ENCODE measurements around the gene HMCN2.
A peak's percentile ranks its signal among the peaks of the same experiment; 100 is the strongest.

HMCN2 gene

DNA sequence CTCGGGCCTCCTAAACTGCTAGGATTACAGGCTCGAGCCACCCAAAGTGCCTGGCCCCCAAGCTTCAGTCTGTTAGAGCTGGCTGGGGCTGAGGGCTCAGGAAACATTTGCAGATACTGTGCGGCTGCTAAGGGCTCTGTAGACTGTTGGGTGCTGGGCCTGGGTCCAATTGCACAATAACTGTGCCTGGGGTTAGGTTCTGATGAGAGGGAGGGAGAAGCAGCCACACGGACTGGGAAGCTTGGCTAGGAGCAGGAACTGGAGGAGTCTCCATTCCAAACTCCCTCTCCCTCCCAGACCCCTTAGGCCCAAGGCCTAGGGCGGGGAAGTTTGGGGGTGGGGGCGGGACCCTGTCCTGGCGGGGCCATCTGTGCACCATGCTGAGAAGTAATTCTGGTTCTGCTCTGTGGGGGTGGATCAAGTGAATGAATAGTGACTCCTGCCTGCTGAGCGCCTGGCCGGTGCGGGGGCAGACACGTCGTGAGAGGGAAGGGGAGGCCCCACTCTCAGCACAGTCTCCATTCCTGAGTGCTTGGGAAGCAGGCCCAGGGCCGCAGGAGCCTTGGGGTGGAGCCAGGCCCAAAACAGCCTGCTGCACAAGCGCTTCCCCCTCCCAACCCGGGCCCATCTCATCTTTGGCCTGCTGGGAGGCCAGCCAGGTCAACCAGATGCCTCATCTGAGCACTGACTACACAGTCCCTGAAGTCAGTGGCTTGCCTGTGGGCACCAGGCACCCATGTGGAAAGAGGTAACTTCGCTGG is 180.7 kb downstream of the HMCN2 start:
- peak; percentile 98 for DNase-seq (ENCODE audit: low read depth)
- H3K4me3 ChIP-seq (ENCODE audit: low read length): peak overlapping the region; percentile 83
- TF ChIP-seq, protein P1, sequence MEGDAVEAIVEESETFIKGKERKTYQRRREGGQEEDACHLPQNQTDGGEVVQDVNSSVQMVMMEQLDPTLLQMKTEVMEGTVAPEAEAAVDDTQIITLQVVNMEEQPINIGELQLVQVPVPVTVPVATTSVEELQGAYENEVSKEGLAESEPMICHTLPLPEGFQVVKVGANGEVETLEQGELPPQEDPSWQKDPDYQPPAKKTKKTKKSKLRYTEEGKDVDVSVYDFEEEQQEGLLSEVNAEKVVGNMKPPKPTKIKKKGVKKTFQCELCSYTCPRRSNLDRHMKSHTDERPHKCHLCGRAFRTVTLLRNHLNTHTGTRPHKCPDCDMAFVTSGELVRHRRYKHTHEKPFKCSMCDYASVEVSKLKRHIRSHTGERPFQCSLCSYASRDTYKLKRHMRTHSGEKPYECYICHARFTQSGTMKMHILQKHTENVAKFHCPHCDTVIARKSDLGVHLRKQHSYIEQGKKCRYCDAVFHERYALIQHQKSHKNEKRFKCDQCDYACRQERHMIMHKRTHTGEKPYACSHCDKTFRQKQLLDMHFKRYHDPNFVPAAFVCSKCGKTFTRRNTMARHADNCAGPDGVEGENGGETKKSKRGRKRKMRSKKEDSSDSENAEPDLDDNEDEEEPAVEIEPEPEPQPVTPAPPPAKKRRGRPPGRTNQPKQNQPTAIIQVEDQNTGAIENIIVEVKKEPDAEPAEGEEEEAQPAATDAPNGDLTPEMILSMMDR (conservative IDR thresholded peaks at IDR 0.05; ENCODE audit: low read length): no peak

DNA sequence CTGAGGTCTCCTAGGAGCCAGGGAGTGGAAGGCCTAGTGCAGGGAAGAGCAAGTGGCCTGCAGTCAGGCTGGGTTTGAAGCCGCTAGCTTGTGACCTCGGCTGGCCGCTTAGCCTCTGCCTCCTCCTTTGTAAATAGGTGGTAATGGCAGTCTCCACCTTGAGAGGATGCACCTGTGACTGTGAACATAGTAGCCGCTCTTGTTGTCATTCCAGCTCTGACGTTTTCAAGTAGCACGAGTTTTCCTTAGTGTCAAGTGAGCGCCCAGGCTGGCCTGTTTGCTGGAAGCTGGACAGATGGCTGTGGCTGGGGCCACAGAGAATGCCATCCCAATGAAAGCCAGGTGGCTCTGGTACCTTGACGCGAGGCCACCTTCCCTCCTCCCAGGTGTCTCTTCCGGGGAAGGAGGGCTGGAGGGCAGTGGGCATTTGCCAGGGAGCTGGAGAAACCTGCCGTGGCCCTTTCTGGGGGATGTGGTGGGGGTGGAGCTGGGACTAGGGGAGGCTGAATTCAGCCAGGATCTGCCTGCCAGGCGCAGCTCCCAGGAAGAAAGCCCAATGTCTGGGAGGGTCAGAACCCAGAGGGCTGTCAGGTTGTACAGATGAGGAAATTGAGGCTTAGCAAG is 181.7 kb downstream of the HMCN2 start:
- peak overlapping the region; percentile 83 for H3K4me3 ChIP-seq (ENCODE audit: low read length)
- TF ChIP-seq, protein P1 (conservative IDR thresholded peaks at IDR 0.05; ENCODE audit: low read length): no peak
- no peak for DNase-seq (ENCODE audit: low read depth)

DNA sequence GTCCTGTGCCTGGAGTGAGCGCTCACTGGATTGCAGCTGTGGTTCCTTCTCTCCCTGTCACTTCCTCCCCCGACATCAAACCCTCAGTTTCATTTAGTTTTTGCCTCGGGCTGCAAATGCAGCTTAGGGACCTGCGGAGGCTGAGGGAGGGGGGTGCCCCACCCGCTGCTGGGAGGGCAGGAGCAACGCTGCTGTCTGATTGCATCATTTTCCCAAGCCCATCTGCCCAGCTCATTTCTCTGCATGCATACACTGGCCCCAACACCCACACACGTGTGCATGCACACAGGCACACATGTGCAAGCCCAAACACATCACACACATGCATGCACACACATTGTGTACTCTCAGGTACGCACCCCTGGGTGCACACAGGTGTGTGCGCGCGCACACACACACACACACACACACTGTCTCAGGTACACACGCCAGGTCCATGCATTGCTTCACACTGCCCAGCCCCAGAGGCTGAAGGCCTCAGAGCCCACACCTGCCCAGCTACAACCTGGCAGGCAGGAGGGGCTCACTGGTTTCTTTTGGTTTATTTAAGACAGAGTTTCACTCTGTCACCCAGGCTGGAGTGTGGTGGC is 182.6 kb downstream of the HMCN2 start:
- peak; percentile 74 for DNase-seq (ENCODE audit: low read depth)
- H3K4me3 ChIP-seq (ENCODE audit: low read length): peak overlapping the region; percentile 83
- TF ChIP-seq, protein P1 (conservative IDR thresholded peaks at IDR 0.05; ENCODE audit: low read length): no peak

DNA sequence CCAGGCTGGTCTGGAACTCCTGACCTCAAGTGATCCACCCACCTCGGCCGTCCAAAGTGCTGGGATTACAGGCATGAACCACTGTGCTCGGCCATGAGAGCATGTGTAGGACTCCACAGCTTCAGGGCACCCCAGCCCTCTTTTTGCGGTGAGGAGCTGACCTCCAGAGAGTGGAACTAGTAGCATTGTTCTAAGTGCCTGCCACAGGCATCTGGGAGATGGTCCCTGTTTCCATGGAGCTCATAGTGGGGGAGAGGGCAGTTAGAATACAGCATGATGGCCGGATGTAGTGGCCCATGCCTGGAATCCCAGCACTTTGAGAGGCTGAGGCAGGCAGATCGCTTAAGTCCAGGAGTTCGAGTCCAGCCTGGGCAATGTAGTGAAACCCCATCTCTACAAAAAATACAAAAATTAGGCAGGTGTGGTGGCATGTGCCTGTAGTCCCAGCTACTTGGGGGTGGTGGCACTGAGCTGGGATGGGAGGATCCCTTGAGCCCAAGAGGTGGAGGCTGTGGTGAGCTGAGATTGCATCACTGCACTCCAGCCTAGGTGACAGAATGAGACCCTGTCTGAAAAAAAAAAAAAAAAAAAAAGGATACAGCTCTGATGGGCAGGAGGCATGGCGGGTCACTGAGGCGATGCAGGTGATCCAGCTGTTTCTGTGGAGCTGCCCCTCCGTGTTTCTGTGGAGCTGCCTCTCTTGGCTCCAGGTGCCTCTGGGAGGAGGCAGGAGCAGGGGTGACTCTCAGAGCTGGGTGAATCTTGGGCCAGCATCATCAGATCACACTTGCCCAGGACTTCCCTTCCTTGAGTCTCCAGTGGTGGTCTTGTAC is 183.4 kb downstream of the HMCN2 start:
- H3K4me3 ChIP-seq (ENCODE audit: low read length): no peak overlapping the region
- DNase-seq (ENCODE audit: low read depth): no peak
- TF ChIP-seq, protein P1 (conservative IDR thresholded peaks at IDR 0.05; ENCODE audit: low read length): no peak

DNA sequence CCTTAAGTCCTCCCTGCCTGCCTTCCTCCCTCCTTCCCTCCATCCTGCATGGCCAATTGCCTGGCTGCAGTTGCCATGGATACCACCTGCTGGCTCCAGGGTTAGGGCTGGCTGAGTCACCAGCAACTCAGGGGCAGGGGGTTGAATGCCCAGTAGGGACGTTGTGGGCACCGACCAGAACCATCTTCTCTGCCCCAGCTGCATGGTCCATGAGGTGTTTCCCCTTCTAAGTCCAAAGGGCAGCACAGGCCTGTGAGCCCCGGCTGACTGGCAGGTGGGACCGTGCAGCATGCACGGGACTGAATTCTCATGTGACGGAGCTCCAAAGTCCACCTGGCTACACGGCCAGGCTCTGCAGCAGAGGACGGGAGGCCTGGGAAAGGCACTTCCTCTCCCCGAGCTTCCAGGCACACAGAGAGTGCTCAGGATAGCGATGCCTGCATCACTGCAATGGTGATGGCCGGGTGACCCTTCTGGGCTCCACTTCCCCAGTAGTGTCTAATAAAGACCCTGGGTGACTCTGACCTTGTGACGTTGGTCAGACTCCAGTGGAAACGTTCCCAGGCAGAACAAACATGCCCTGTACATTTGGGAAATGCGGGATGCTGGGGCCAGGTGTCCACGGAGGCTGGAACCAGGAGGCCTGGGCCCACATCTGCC is 184.9 kb downstream of the HMCN2 start:
- no peak for DNase-seq (ENCODE audit: low read depth)
- H3K4me3 ChIP-seq (ENCODE audit: low read length): no peak overlapping the region
- TF ChIP-seq, protein P1 (conservative IDR thresholded peaks at IDR 0.05; ENCODE audit: low read length): no peak

DNA sequence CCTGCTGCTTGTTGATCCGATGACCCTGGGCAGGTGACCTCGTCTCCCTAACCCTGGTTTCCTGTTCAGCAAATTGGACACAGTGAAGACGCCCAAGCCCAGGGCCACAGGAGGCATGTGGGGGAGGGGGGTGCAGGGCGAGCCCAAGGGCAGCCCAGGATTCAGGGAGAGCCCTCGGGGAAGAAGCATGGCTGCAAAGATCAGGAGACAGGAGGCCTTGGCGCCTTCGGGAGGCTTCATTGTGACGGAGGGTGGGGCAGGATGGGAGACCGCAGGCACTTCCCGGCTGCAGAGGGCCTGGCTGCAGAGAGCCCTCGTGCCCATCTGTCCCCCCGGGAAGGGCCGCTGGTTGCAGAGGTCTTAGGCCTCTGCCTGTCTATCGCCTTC is 185.4 kb downstream of the HMCN2 start:
- no peak for DNase-seq (ENCODE audit: low read depth)
- TF ChIP-seq, protein P1 (conservative IDR thresholded peaks at IDR 0.05; ENCODE audit: low read length): no peak
- no peak overlapping the region for H3K4me3 ChIP-seq (ENCODE audit: low read length)

All from AG10803 (cell line).